Measurements from ENCODE around the gene GPATCH1.
"Not testable (repeated sequence)": the region's sequence is repeated elsewhere in the genome, so short reads cannot be mapped to it uniquely, and the experiment has no call there.

Gene GPATCH1

DNA sequence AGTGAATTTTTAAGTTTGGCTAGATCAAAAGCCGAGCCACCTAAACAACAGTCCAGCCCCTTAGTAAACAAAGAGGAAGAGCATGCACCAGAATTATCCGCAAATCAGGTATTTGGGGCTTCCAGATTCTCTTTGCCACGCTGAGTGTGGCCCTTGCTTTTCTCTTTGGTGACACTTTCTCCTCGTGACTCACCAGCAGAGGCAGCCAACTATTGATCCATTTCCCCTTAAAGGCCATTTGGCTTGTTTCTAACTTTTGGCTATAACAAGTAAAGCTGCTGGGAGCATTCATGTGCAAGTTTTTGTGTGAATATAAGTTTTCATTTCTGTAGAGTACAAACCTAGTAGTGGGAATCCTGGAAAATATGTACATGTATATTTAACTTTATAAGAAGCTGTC, 33.3 kb downstream of the GPATCH1 start:
- H3K36me3 Mint-ChIP-seq = peaks cover 36% of the 10 kb centered on the region
- no peaks in the 10 kb centered on the region for H3K27me3 Mint-ChIP-seq
- no peak overlapping the region for H3K4me3 Mint-ChIP-seq
- H3K27ac Mint-ChIP-seq = peak overlapping the region; percentile 28
- H3K4me1 Mint-ChIP-seq = no peaks in the 10 kb centered on the region
- peaks cover 2% of the 10 kb centered on the region for H3K9me3 Mint-ChIP-seq
- no peak for ATAC-seq (ENCODE audit: low read depth)
- no peak for DNase-seq (ENCODE audit: low spot score in 2 of 2)

DNA sequence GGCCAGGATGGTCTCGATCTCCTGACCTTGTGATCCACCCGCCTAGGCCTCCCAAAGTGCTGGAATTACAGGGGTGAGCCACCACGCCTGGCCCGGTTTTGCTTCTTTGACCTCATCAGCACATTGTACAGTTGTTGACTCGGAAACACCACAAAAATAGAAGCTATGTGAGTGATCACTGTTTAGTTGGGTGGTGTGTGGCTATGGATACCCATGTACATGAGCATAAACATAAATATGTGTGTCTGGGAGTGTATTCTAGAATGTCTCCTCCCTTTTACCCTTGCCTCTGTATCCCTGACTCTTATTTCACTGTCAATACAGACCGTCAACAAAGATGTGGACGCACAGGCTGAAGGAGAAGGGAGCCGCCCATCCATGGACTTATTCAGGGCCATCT, 36.5 kb downstream of the GPATCH1 start:
- peaks cover 2% of the 10 kb centered on the region for H3K9me3 Mint-ChIP-seq
- no peak for DNase-seq (ENCODE audit: low spot score in 2 of 2)
- no peaks in the 10 kb centered on the region for H3K4me1 Mint-ChIP-seq
- no peaks in the 10 kb centered on the region for H3K27me3 Mint-ChIP-seq
- no peak overlapping the region for H3K4me3 Mint-ChIP-seq
- H3K27ac Mint-ChIP-seq = no peak overlapping the region
- H3K36me3 Mint-ChIP-seq = peaks cover 34% of the 10 kb centered on the region
- ATAC-seq (ENCODE audit: low read depth) = no peak

DNA sequence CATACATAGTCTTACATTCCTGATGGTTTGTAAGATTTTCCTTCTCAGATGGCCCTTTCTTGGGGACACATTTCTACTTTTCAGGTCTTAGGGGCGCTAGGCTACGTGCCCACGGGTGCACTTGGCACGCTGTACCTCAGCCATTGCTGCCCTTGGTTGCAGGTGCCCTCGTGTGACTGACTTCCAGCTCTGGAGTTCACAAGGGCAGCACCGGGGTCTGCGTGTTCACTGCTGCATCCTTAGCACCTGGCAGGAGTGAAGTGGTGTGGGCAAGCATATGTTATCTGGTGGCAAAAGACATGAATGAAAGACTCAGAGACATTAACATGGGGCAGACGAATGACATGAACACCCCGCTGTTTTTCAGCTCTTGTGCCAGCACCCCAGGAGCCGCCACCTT, 37.7 kb downstream of the GPATCH1 start:
- Mint-ChIP-seq H3K4me1 (no peaks in the 10 kb centered on the region), H3K27ac (no peak overlapping the region), H3K9me3 (peaks cover 2% of the 10 kb centered on the region), H3K27me3 (no peaks in the 10 kb centered on the region), H3K36me3 (peaks cover 32% of the 10 kb centered on the region), H3K4me3 (no peak overlapping the region)
- ATAC-seq (ENCODE audit: low read depth) (no peak), DNase-seq (ENCODE audit: low spot score in 2 of 2) (no peak)

DNA sequence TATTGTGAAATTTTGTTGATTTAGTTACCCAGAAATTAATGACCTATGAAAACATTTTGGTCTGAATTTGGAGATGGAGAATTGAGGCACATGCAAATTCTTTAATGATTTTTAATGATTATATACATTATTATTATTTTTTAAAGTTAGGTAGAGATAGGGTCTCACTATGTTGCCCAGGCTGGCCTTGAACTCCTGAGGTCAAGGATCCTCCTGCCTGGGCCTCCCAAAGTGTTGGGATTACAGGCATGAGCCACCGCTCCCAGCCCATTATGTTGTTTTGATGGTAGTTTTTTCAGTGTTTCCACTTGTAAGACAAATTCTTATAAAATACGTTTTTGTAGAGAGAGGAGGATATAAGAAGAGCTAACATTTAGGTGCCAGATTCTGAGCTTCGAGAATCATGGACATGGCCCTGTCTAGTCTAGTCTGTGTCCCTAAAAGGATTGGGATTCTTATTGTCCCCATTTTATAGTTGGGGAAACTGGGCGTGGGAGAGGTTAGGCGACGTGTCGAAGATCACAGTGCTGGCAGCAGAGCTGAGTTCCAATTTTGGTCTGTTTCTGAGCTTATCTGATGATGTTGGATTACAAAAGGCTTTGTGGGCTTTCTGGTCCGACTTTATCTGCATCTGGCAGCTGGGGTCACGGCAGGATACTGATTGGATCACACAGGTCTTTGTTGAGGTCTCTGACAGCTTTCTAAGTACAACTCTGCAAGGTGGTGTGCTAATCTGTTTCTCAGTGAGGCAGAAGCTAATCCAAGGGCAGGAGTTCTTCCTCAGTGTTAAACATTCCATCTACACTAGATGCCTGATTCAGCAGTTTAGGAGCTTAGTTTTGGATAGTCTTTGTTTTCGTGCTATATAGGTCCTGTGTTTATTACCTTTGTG, 43.5 kb downstream of the GPATCH1 start:
- H3K9me3 Mint-ChIP-seq = no peaks in the 10 kb centered on the region
- no peak for DNase-seq (ENCODE audit: low spot score in 2 of 2)
- peaks cover 17% of the 10 kb centered on the region for H3K36me3 Mint-ChIP-seq
- peaks cover 4% of the 10 kb centered on the region for H3K4me1 Mint-ChIP-seq
- no peak for ATAC-seq (ENCODE audit: low read depth)
- no peaks in the 10 kb centered on the region for H3K27me3 Mint-ChIP-seq
- no peak overlapping the region for H3K4me3 Mint-ChIP-seq
- no peak overlapping the region for H3K27ac Mint-ChIP-seq

DNA sequence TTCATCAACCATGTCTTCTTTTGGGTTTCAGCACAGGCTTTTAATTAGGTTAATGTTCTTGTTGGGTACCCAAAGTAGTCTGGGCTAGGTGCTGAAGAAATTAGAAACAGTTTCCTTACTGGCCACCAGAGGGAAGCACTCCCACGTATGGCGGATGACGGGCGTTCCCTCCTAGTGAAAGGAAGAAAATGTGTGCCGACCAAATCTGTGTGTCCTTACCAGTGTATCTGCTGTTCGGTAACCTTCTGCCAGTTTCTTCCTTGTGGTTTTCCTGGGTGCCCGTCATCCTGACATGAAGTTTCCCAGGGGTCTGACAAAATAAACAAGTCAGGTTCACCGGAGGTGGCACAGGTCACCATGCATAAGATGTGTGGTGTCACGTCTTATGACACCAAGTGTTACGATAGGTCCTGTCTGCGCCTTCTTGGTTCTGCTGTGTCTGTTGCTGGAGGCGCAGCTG, 45.0 kb downstream of the GPATCH1 start:
- no peak overlapping the region for H3K4me3 Mint-ChIP-seq
- no peak overlapping the region for H3K27ac Mint-ChIP-seq
- peaks cover 4% of the 10 kb centered on the region for H3K4me1 Mint-ChIP-seq
- H3K9me3 Mint-ChIP-seq = no peaks in the 10 kb centered on the region
- DNase-seq (ENCODE audit: low spot score in 2 of 2) (peak; percentile 32 to 38), ATAC-seq (ENCODE audit: low read depth) (peak; percentile 83)
- H3K27me3 Mint-ChIP-seq = no peaks in the 10 kb centered on the region
- H3K36me3 Mint-ChIP-seq = peaks cover 19% of the 10 kb centered on the region

DNA sequence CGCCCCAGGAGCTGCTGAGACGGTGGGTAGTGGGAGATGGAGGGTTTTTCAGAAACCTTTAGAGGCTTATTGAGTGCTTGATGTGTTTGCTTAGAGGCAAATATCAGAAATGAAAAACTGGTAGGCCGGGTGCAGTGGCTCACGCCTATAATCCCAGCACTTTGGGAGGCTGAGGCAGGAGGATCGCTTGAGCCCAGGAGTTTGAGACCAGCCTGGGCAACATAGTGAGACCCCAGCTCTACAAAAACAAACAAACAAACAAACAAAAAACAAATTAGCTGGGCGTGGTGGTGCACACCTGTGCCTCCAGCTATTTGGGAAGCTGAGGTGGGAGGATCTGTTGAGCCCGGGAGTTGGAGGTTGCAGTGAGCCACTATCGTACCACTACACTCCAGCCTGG, 45.7 kb downstream of the GPATCH1 start:
- DNase-seq (ENCODE audit: low spot score in 2 of 2); ATAC-seq (ENCODE audit: low read depth); H3K4me3 Mint-ChIP-seq; H3K27me3 Mint-ChIP-seq; H3K27ac Mint-ChIP-seq; H3K4me1 Mint-ChIP-seq; H3K9me3 Mint-ChIP-seq: not testable (repeated sequence)
- H3K36me3 Mint-ChIP-seq = peaks cover 20% of the 10 kb centered on the region

DNA sequence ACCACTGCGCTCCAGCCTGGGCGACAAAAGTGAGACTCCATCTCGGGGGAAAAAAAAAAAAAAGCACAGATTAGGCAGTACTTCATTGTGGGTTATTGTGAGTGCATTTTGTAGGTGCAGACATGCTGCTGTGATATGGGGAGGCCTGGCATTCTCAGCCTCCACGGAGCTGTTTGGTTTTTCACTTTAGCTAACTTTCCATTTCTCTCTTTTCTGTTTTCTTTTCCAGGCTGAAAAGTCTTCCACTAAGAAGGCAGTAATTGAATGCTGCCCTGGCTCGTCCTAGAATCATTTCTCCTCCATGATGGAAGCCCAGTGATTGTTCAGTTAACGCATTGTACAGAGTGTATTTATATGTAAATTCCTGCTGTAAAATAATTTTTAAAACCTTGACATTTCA, 48.9 kb downstream of the GPATCH1 start:
- Mint-ChIP-seq H3K4me1 (peaks cover 4% of the 10 kb centered on the region), H3K27me3 (no peaks in the 10 kb centered on the region)

DNA sequence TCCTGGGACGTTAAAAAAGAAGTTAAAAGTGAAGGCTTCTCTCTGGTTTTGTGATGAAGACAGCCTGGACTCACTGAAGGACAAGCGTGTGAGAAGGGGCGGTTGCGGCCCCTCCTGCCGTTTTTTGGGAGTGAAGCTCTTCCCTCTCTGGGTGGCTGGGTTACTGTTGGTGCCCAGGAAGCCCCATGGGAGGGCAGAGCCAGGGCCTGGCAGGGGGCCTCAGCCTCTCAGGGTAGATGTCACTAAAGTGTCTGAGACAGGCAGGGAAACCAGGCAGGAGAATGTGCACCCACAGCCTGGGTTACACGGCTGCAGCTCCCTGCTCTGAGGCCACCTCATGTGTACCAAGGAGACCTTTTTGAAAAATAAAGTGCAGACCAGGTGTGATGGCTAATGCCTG, 49.5 kb downstream of the GPATCH1 start:
- no peak for DNase-seq (ENCODE audit: low spot score in 2 of 2)
- Mint-ChIP-seq H3K4me1 (peaks cover 7% of the 10 kb centered on the region), H3K4me3 (no peak overlapping the region), H3K9me3 (peaks cover 3% of the 10 kb centered on the region), H3K27ac (no peak overlapping the region), H3K27me3 (peaks cover 4% of the 10 kb centered on the region), H3K36me3 (peaks cover 14% of the 10 kb centered on the region)
- ATAC-seq (ENCODE audit: low read depth) = no peak

More for the DNA sequence above, 48.9 kb downstream of the GPATCH1 start:
- Mint-ChIP-seq H3K27ac (no peak overlapping the region), H3K9me3 (no peaks in the 10 kb centered on the region), H3K36me3 (peaks cover 16% of the 10 kb centered on the region), H3K4me3 (no peak overlapping the region)
- no peak for DNase-seq (ENCODE audit: low spot score in 2 of 2)
- ATAC-seq (ENCODE audit: low read depth) = no peak

DNA sequence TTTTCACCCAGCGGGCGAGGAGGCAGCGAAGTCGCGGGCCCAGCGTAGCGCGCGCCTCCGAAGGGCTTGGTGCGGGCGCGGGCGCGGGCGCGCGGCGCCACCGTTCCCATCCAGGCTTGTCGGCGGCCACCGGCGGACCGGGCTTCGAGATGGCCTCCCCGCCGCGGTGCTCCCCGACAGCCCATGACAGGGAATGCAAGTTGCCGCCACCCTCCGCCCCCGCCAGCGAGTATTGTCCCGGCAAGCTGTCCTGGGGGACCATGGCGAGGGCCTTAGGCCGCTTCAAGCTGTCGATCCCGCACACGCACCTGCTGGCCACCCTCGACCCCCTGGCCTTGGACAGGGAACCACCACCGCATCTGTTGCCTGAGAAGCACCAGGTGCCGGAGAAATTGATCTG, 51.0 kb downstream of the GPATCH1 start, which contains the start of gene WDR88:
Gene WDR88, plus strand, starts transcription at position 94 of the 400 bp plus-strand sequence. Its CDS starts 56 bp downstream, at position 150.
- H3K4me1 Mint-ChIP-seq = peaks cover 3% of the 10 kb centered on the region
- H3K27me3 Mint-ChIP-seq = peaks cover 4% of the 10 kb centered on the region
- DNase-seq (ENCODE audit: low spot score in 2 of 2) (no peak), ATAC-seq (ENCODE audit: low read depth) (no peak)
- peaks cover 9% of the 10 kb centered on the region for H3K36me3 Mint-ChIP-seq
- no peak within 1 kb of the TSS for H3K4me3 Mint-ChIP-seq
- H3K27ac Mint-ChIP-seq = no peak within 1 kb of the TSS
- H3K9me3 Mint-ChIP-seq = peaks cover 3% of the 10 kb centered on the region

DNA sequence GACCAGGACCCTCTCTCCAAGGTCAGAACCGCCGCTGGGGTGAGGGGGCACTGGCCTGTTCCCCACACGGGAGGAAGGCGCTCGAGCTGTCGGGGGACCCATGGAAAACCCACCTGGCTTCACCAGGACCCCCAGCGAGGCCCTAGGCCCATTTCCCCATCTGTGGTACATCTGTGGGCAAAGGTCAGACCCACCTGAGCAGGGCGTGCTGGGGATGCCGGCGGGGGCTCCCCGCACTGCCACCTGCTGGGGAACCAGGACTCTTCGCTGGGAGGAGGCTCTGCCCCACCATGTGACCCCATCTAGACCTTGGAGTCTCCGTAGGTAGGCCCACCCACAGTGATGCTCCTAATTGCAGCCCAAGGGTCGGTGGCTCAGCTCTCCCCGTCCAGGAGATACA, 51.4 kb downstream of the GPATCH1 start:
- ATAC-seq (ENCODE audit: low read depth) = no peak
- peaks cover 4% of the 10 kb centered on the region for H3K27me3 Mint-ChIP-seq
- DNase-seq (ENCODE audit: low spot score in 2 of 2) = no peak
- no peak overlapping the region for H3K27ac Mint-ChIP-seq
- peaks cover 8% of the 10 kb centered on the region for H3K36me3 Mint-ChIP-seq
- H3K4me3 Mint-ChIP-seq = no peak overlapping the region
- H3K4me1 Mint-ChIP-seq = peaks cover 3% of the 10 kb centered on the region
- H3K9me3 Mint-ChIP-seq = peaks cover 3% of the 10 kb centered on the region

DNA sequence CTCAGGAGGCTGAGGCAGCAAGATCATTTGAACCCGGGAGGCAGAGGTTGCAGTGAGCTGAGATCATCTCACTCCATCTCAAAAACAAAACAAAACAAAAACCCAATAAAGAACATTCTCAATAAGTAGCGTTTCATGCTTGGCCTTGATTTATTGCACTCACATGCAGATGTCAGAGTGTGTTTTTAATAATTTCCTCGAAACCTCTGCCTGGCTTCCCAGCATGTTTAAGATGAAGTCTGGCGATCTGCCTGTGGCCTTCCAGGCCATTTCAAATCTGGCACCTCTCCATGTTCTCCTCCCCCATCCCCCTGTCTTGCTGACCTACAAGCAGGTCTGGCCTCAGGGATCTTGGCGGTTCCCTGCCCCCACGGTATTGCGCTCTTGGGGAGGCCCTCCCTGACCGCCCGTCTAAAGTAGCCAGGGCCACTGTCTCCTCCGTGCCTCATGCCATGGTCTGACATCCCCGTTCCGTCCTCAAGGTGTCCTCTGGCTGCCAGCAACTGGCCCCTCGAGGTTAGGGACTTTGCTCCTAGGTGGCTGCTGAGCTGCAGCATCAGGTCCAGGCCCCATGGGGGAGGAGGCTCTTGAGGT, 52.6 kb downstream of the GPATCH1 start:
- no peak for DNase-seq (ENCODE audit: low spot score in 2 of 2)
- no peak overlapping the region for H3K27ac Mint-ChIP-seq

DNA sequence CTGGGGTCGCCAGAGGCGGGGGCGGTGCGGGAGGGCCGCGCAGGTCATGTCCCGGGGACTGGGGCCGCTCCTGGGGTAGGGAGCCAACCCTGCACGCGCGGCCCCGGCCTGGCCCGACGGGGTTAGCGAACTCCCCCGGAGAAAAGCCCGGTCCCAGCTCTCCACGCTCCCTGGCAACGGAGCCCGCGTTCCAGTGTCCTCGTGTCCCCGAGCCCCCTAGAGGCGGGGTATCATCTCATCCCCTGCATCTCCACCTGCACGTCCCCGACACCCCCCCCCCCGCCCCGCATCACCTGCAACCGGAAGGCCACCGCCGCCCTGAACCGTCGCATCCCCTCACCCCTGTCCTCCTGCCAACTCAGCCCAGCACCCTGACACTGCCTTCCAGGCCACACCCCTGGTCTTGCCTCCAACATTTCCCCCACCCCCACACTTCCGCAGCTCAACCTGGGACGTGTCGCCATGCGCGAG, 53.6 kb downstream of the GPATCH1 start:
- DNase-seq (ENCODE audit: low spot score in 2 of 2) (no peak), ATAC-seq (ENCODE audit: low read depth) (peak; percentile 44)
- Mint-ChIP-seq H3K4me1 (peaks cover 3% of the 10 kb centered on the region), H3K9me3 (peaks cover 3% of the 10 kb centered on the region), H3K27me3 (peaks cover 10% of the 10 kb centered on the region), H3K27ac (no peak overlapping the region), H3K36me3 (peaks cover 4% of the 10 kb centered on the region), H3K4me3 (peak overlapping the region; percentile 51)

More for the DNA sequence above, 52.6 kb downstream of the GPATCH1 start:
- H3K4me3 Mint-ChIP-seq = no peak overlapping the region
- peaks cover 3% of the 10 kb centered on the region for H3K9me3 Mint-ChIP-seq
- H3K27me3 Mint-ChIP-seq = peaks cover 4% of the 10 kb centered on the region
- H3K36me3 Mint-ChIP-seq = peaks cover 6% of the 10 kb centered on the region
- peaks cover 3% of the 10 kb centered on the region for H3K4me1 Mint-ChIP-seq
- no peak for ATAC-seq (ENCODE audit: low read depth)

DNA sequence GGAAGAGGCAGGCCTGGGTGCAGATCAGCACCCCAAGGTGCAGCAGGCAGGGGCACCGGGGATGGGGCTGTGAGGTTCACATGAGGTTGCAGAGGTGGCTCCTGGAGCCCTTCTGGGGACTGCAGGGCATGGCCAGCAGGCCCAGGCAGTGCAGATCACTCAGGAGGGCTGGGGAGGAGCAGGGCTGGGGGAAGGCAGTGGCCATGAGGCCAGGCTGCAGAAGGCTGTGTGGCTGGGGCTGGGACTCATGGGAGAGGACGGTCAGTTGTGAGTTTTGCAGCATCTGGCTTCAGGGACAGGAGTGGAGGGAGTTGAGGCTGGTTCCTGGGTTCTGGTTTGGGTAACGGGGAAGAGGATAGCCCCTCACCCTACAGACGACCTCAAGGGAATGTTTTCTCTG, 58.2 kb downstream of the GPATCH1 start:
- ATAC-seq (ENCODE audit: low read depth) (no peak), DNase-seq (ENCODE audit: low spot score in 2 of 2) (no peak)
- Mint-ChIP-seq H3K27ac (no peak overlapping the region), H3K36me3 (no peaks in the 10 kb centered on the region), H3K27me3 (peaks cover 19% of the 10 kb centered on the region), H3K4me3 (no peak overlapping the region), H3K9me3 (peaks cover 3% of the 10 kb centered on the region), H3K4me1 (peaks cover 6% of the 10 kb centered on the region)

DNA sequence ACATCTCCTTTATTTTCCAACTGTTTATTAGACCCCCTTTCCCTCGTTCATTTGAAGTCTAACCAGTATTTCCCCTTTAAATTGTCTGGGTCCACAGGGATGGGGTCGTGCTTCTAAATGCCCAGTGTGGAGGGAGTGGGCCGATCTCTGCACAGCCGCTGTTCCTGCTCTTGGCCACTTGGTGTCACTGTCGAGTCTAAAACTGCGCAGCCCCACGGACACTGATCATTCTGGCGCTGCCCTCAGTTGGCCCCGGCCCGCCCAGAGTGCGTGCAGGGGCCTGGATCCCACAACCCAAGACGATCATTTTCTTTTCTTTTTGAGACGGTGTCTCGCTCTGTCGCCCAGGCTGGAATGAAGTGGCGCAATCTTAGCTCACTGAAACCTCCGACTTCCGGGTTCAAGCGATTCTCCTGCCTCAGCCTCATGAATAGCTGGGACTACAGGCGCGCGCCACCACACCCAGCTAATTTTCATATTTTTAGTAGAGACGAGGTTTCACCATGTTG, 63.0 kb downstream of the GPATCH1 start:
- Mint-ChIP-seq H3K4me1 (peaks cover 4% of the 10 kb centered on the region), H3K27me3 (peaks cover 17% of the 10 kb centered on the region)

More for the DNA sequence above, 63.0 kb downstream of the GPATCH1 start:
- Mint-ChIP-seq H3K36me3 (no peaks in the 10 kb centered on the region), H3K9me3 (no peaks in the 10 kb centered on the region), H3K27ac (no peak overlapping the region), H3K4me3 (peak overlapping the region; percentile 58)
- ATAC-seq (ENCODE audit: low read depth) (peak; percentile 93), DNase-seq (ENCODE audit: low spot score in 2 of 2) (peak; percentile 48 to 65)
